GM12864 (cell line): Measurements from ENCODE around the gene DECR2.

Experiments used
- DNase-seq: peaks from one replicate; pipeline ENCODE4 v3.0.0-alpha.2; 2011; ENCODE audit warnings: low read depth
- H3K4me3 ChIP-seq: 2 replicates; pipeline ENCODE4 v1.5.1; 2011; ENCODE audit warnings: mild to moderate bottlenecking, low read depth, low read length, control low read depth
- TF ChIP-seq, protein P1 (sequence below): IDR thresholded peaks from 2 replicates; pipeline ENCODE4 v1.5.1; 2011; ENCODE audit warnings: low read depth, mild to moderate bottlenecking, moderate library complexity, low read length, control low read depth, inconsistent platforms; ENCODE audit errors: missing control alignments

DECR2 gene

DNA sequence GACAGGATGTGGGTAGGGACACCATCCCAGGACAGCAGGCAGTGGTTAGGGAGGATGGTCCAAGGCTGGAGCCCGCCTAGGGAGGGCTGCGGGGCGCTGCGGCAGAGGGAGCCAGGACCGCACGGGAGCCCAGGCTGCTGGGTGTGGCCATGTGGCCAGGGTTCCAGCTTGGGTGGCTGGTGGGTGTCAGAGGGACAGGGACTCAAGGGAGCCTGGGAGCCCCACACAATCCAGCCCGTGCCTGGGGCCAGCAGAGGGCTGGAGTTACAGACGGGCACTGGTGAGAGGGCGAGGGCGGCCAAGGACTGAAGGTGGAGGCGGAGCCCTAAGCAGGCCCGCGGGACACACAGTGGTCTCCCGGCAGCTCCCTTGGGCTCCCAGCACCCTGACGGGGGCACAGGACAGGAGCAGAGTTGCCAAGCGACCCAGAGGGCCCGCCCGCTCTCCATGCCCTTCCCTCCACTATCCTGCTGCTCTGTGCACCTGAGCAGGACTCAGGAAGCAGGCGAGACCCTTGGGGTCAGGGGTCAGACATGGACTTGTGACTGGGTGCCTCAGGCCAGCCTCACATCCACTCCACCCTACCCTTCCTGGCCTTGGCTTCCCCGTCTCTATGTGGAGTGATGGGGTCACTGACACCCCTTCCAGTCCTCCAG, 38.4 kb upstream of the DECR2 start:
- TF ChIP-seq, protein P1, sequence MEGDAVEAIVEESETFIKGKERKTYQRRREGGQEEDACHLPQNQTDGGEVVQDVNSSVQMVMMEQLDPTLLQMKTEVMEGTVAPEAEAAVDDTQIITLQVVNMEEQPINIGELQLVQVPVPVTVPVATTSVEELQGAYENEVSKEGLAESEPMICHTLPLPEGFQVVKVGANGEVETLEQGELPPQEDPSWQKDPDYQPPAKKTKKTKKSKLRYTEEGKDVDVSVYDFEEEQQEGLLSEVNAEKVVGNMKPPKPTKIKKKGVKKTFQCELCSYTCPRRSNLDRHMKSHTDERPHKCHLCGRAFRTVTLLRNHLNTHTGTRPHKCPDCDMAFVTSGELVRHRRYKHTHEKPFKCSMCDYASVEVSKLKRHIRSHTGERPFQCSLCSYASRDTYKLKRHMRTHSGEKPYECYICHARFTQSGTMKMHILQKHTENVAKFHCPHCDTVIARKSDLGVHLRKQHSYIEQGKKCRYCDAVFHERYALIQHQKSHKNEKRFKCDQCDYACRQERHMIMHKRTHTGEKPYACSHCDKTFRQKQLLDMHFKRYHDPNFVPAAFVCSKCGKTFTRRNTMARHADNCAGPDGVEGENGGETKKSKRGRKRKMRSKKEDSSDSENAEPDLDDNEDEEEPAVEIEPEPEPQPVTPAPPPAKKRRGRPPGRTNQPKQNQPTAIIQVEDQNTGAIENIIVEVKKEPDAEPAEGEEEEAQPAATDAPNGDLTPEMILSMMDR, result no peak
- DNase-seq, result no peak
- H3K4me3 ChIP-seq, result no peak overlapping the region

DNA sequence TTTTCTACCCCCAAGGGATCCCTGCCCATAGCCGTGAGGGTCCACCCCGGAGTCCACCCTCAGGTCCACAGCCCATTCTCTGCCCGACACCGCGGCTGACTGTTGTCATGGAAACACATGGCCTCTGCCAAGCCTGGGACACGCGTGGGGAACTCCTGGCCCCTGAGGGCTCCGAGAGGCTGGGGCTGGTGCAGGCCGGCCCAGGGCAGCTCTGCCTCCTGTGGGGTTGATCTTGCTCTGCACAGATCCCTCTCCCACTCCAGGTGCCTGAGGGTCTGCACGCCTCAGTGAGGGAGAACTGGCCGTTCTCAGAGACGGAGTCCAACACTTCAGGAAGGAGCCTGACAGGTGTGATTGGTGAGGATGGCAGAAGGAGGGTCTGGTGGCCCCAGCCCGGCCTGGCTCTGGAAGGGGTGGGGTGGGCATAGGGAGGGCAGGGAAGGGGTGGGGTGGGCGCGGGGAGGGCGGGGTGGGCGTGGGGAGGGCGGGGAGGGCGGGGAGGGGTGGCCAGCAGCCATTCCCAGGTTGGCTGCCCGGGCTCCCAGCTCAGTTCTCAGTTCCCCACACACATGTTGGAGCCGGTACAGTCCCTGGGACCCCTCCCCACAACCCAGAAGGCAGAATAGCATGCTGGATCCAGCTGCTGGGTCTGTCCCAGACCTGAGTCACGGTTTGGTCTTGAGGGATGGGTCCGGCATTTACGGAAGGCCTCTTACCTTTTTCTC, 37.8 kb upstream of the DECR2 start:
- H3K4me3 ChIP-seq, result no peak overlapping the region
- TF ChIP-seq, protein P1, result no peak
- DNase-seq, result no peak

DNA sequence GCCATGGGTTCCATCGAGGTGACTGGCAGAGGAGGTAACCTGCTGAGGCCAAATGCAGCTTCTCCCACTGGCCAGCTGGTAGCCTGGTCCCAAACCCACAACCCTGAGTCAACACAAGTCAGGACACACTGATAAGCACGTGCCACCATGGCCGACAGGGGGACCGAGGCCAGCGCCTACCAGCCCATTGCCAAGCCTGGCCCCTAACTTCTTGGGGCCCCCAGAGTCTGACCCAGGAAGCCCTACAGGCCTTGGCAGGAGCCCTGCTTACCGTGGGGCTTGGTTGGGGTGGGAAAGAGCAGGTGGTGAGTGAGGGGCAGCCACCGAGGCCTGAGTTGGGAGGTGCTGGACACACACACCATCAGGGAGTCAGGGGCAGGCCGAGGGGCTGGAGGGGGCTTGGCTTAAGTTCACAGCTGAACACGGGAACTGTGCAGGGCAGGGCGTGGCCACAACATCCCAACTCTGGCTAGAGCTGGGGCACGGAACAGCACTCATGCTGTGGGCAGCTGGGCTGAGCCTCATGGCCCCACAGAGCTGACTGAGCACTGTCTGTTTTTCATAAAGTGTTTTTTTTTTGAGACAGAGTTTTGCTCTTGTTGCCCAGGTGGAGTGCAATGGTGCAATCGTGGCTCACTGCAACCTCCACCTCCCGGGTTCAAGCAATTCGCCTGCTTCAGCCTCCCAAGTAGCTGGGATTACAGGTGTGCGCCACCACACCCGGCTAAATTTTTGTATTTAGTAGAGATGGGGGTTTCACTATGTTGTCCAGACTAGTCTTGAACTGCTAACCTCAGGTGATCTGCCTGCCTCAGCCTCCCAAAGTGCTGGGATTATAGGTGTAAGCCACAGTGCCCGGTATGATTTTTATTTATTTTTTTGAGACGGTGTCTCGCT, 36.8 kb upstream of the DECR2 start:
- DNase-seq, result no peak
- no peak overlapping the region for H3K4me3 ChIP-seq
- TF ChIP-seq, protein P1, result no peak

DNA sequence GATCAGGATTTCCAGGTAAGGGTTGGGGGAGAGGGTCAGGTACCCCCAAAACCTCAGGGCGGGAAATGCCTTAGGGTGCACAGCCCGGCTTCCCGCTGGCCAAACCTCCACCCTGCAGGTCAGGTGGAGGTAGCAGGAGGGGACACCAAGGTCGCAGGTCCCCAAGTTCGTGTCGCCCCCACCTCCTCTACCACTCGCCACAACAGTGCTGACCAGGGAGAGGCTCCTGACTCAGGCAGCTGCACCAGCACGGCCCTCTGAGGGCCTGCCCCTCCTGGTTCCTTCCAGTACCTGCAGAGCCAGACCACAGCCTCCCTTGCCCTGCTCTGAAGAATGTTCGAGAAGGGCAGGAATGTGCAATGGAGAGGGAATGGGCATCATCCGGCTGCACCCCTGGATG, 35.2 kb upstream of the DECR2 start:
- H3K4me3 ChIP-seq, result no peak overlapping the region
- DNase-seq, result no peak

DNA sequence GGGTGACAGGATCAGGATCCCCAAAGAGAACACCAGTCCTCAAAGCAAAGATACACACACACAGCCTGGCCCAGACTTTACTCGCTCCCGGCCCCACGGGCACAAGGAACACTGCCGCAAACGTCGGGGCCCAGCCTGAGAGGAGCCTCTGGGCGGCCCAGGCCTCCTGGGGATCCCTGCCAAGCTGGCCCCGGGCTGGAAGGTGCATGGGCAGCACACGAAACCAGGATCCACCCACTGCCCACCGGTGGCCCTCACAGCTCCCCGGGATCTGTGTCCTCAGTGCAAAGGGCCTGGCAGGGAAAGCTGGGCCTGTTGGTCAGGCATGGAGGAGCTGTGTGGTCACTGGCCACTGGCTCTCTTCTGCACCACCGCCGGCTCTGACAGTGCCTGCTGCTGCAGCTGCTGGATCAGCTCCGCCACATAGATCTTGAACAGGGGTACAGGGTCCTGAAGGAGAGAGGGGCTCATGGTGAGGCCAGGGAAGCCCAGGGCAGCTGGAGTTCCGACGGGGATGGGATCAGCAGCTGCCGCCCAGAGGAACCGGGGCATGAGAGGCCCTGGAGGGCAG, 34.3 kb upstream of the DECR2 start:
- no peak overlapping the region for H3K4me3 ChIP-seq
- TF ChIP-seq, protein P1, result no peak
- DNase-seq, result no peak

More for the DNA sequence above, 35.2 kb upstream of the DECR2 start:
- TF ChIP-seq, protein P1, result no peak

DNA sequence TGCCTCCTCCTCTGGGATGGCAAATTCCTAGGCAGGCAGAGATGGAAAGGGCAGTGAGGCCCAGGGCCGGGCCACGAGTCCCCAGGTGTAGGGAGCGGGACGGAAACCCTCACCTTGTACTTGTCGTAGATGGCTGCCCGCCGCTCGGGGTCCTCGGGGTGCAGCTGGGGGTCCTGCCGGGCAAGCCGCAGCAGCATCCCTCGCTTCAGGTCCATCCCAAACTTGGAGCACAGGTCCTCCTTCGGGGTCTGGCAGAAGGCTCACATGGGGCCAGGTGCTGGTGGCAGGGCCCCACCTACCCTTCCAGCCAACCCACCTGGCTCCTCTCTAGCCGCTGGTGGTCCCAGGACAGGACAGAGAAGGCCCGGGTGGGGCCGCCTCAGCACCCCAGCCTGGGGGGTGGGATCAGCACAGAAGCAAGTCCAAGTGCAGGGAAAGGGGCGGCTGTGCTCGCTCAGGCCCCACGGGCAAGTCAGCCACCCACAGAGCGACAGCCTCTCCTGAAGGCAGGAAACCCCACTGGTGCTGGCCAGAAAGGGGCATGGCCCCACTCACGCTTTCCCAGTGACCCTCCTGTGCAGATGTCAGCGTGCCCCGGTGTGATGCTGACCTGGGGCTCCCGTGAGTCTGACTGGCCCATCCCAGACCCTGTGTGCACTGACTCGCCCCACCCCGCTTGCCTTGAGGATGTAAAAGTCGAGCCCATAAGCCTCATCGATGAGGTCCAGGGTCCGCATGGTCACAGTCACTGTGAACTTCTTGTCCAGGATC, 33.1 kb upstream of the DECR2 start:
- TF ChIP-seq, protein P1, result no peak
- DNase-seq, result no peak

More for the DNA sequence above, 33.1 kb upstream of the DECR2 start:
- no peak overlapping the region for H3K4me3 ChIP-seq
